GM12891 (cell line): ENCODE results near the gene EYS.

Experiments
- POLR2A ChIP-seq: IDR thresholded peaks from 2 replicates; pipeline ENCODE4 v1.6.1; 2011; ENCODE audit warnings: low read depth, low read length, control low read depth
- POLR2AphosphoS5 ChIP-seq: IDR thresholded peaks from 2 replicates; pipeline ENCODE4 v1.6.1; 2011; ENCODE audit warnings: low read depth, low read length, control low read depth
- POU2F2 ChIP-seq: IDR thresholded peaks from 2 replicates; pipeline ENCODE4 v1.6.1; 2011; ENCODE audit warnings: low read depth, mild to moderate bottlenecking, control low read depth, low read length, moderate library complexity

DNA sequence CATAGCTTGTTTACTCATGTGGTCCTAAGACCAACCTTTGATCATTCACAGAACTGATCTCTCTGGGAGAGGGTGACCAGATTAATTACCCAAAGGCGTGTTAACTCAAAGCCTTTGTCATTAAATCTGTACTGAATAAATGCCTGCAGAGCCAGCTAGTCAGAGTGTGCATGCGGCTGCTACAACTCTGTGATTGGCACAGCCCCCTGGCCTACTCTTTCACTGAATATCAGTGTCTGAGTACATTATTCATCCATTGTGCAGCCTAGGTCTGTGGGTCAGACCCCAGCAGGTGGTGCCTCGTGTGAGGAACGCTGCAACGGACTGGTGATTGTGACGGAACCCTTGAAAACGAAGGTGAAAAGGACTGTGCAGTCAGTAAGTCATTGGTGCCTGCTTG lies 1407.8 kb downstream of the EYS start:
- TF ChIP-seq POLR2A (no peak), POLR2AphosphoS5 (no peak), POU2F2 (no peak)
